ENCODE results near the gene ELMO3. TPM values are rescaled to one million over a fixed set of nuclear protein-coding genes. Genes with fewer than 3 reads are reported as not detected.
A peak's percentile ranks its signal among the peaks of the same experiment; 100 is the strongest.

ELMO3 gene
- total and polyA plus RNA-seq, 2 of the 13 experiments (the other 11 are each of a cell fraction or from before 2014, with no cell fraction given) = 2.6 to 4.0 TPM

GRCh38 chr16:67246081-67246755 is 47.3 kb downstream of the ELMO3 start (continued):
- TF ChIP-seq ZNF709 (CRISPR knock-in tag; IDR thresholded peaks at IDR 0.05) (peak; percentile 77; the same call in 1 of the 2 replicates), ZNF333 (CRISPR knock-in tag; IDR thresholded peaks at IDR 0.05; ENCODE audit: borderline replicate concordance) (no peak; the same call in none of the 2 replicates), RFXANK (CRISPR knock-in tag; IDR thresholded peaks at IDR 0.05) (peak; percentile 83; the same call in 1 of the 2 replicates), FOXC1 (CRISPR knock-in tag; IDR thresholded peaks at IDR 0.05; ENCODE audit: borderline replicate concordance) (peak; percentile 98), PRDM15 (CRISPR knock-in tag; IDR thresholded peaks at IDR 0.05) (no peak; the same call in 1 of the 2 replicates), PPARG (CRISPR knock-in tag; conservative IDR thresholded peaks at IDR 0.05) (peak; percentile 81), ARHGAP35 (CRISPR knock-in tag; IDR thresholded peaks at IDR 0.05; ENCODE audit: borderline replicate concordance) (peak; percentile 94), HNRNPK (IDR thresholded peaks at IDR 0.05; ENCODE audit: low read depth, low read length, poor library complexity, severe bottlenecking) (peak; percentile 88), NONO (IDR thresholded peaks at IDR 0.05) (no peak), NONO (CRISPR knock-in tag; conservative IDR thresholded peaks at IDR 0.05) (peak; percentile 99), PATZ1 (CRISPR knock-in tag; IDR thresholded peaks at IDR 0.05) (peak; percentile 100), PBX2 (CRISPR knock-in tag; IDR thresholded peaks at IDR 0.05) (peak; percentile 11; the same call in 1 of the 2 replicates), ATF1 (CRISPR knock-in tag; IDR thresholded peaks at IDR 0.05) (no peak), SNAPC2 (CRISPR knock-in tag; IDR thresholded peaks at IDR 0.05) (peak; percentile 58), ASH2L (IDR thresholded peaks at IDR 0.05; ENCODE audit: insufficient read length, low read depth, low read length) (peak; percentile 76), ARNT2 (CRISPR knock-in tag; IDR thresholded peaks at IDR 0.05; ENCODE audit: low read depth) (peak; percentile 89), TEF (CRISPR knock-in tag; IDR thresholded peaks at IDR 0.05) (no peak), ZNF749 (CRISPR knock-in tag; IDR thresholded peaks at IDR 0.05; ENCODE audit: borderline replicate concordance) (peak; percentile 82; the same call in 1 of the 2 replicates), DR1 (CRISPR knock-in tag; IDR thresholded peaks at IDR 0.05) (peak; percentile 67)

All from HepG2 (cell line).